Measurements from ENCODE around the gene RAPGEF1.

GRCh38 chr9:131585375-131585774 is 154.5 kb downstream of the RAPGEF1 start:
- TF ChIP-seq POLR2A (IDR thresholded peaks at IDR 0.05; ENCODE audit: low read length) (no peak), GATA1 (IDR thresholded peaks at IDR 0.05; ENCODE audit: low read depth, low read length) (no peak)
